Fibroblast of mammary gland (primary cell): ENCODE data around the gene CLASRP.

Experiments
- DNase-seq: peaks from one replicate; pipeline ENCODE4 v3.0.0-alpha.2; 2010; ENCODE audit warnings: low read depth
- H3K4me3 ChIP-seq: 2 replicates; pipeline ENCODE4 v1.5.1; 2011; ENCODE audit warnings: low read depth, mild to moderate bottlenecking, low read length, moderate library complexity; ENCODE audit not compliant: control insufficient read depth
- CTCF ChIP-seq: conservative IDR thresholded peaks from 2 replicates; pipeline ENCODE4 v1.5.1; 2011; ENCODE audit warnings: low read depth, low read length, inconsistent platforms; ENCODE audit not compliant: control insufficient read depth, insufficient read depth

Gene CLASRP

GRCh38 chr19:45099467-45100191 is 60.8 kb downstream of the CLASRP start:
- no peak for TF ChIP-seq CTCF
- H3K4me3 ChIP-seq: no peak overlapping the region
- no peak for DNase-seq

GRCh38 chr19:45100201-45100600 is 61.4 kb downstream of the CLASRP start:
- no peak for DNase-seq
- no peak overlapping the region for H3K4me3 ChIP-seq
- no peak for TF ChIP-seq CTCF

GRCh38 chr19:45100846-45101252 is 62.0 kb downstream of the CLASRP start:
- H3K4me3 ChIP-seq: no peak overlapping the region
- no peak for TF ChIP-seq CTCF

GRCh38 chr19:45101806-45102205 is 63.0 kb downstream of the CLASRP start:
- DNase-seq: no peak
- no peak overlapping the region for H3K4me3 ChIP-seq
- TF ChIP-seq CTCF: no peak

More at GRCh38 chr19:45100846-45101252, 62.0 kb downstream of the CLASRP start:
- peak; percentile 47 for DNase-seq

- no peak for DNase-seq
- no peak overlapping the region for H3K4me3 ChIP-seq
- TF ChIP-seq CTCF: no peak
Measured at GRCh38 chr19:45102481-45102880, 63.6 kb downstream of the CLASRP start.

GRCh38 chr19:45103156-45103507 is 64.3 kb downstream of the CLASRP start:
- no peak for TF ChIP-seq CTCF
- DNase-seq: peak; percentile 44
- no peak overlapping the region for H3K4me3 ChIP-seq
